Measurements from ENCODE around the gene EXOSC7. TPM values are rescaled to one million over a fixed set of nuclear protein-coding genes. Genes with fewer than 3 reads are reported as not detected.

Gene EXOSC7
- total and polyA plus RNA-seq, 5 donors from 2014 or later: 32.8 to 51.7 (median 43.1) TPM

DNA sequence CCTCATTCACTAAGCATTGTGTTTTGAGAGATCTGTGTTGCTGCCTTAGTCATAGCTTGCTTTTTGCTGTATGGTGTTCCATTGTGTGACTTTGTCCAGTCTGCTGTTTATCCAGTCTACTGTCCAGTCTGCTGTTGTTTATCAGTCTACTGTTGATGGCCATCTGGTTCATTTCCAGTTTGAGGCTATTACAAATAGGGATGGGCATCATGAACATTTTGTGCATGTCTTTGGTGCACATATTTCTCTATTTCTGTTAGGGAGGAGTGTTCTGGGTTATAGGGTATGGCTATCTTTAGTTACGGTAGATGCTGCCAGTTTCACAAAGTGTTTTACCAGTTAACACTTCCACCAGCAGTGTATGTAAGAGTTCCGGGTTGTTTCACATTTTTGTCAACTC, 27.8 kb downstream of the EXOSC7 start:
- Mint-ChIP-seq H3K36me3 (peaks cover 50% of the 10 kb centered on the region), H3K27ac (peak overlapping the region; percentile 8 to 87 (median 81)), H3K27me3 (no peaks in the 10 kb centered on the region), H3K9me3 (peaks cover 0 to 3% (median 0%) of the 10 kb centered on the region in 7 donors), H3K4me3 (peak overlapping the region in 1 of 4 donors; percentile 27), H3K4me1 (peaks cover 10 to 38% (median 11%) of the 10 kb centered on the region in 4 donors)
- Histone ChIP-seq H3K27ac (ENCODE audit: insufficient read depth, low read length, poor library complexity, severe bottlenecking) (no peak overlapping the region), H3K4me3 (ENCODE audit: low read depth, low read length) (no peak overlapping the region), H3K36me3 (ENCODE audit: control insufficient read depth, insufficient read depth, low read length) (peaks cover 44% of the 10 kb centered on the region), H3K27me3 (ENCODE audit: control insufficient read depth, insufficient read depth, low read length) (no peaks in the 10 kb centered on the region), H3K9me3 (ENCODE audit: control insufficient read depth in 2 of 2, low read length in 2 of 2) (no peaks in the 10 kb centered on the region), H3K4me1 (ENCODE audit: control insufficient read depth, insufficient read depth, low read length, poor library complexity, severe bottlenecking) (peaks cover 8% of the 10 kb centered on the region)
- DNase-seq (no peak), ATAC-seq (ENCODE audit: low read depth in 2 of 2) (no peak)

DNA sequence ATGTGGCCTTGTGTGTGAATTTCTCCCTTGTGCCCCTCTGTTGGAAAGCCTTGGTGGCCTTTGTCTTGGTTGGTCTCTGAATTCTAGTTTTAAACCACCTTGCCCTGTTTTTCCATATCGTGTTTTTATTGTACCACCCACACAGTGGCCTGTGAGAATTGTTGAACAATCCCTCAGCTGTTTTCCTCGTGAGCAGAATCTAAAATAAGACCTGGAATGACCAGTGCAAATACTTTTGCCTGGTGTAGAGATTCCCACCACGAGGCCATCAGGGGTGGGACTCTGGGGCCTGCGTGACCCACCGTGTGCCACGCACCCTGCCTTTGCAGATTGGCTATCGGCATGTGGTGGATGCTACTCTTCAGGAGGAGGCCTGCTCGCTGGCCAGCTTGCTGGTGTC, 31.0 kb downstream of the EXOSC7 start:
- no peaks in the 10 kb centered on the region for H3K27me3 Mint-ChIP-seq
- no peak overlapping the region for H3K4me3 ChIP-seq (ENCODE audit: low read depth, low read length)
- peaks cover 51% of the 10 kb centered on the region for H3K36me3 Mint-ChIP-seq
- peaks cover 8% of the 10 kb centered on the region for H3K4me1 ChIP-seq (ENCODE audit: control insufficient read depth, insufficient read depth, low read length, poor library complexity, severe bottlenecking)
- H3K4me3 Mint-ChIP-seq: peak overlapping the region in 2 of 4 donors; percentile 21 to 26
- H3K27me3 ChIP-seq (ENCODE audit: control insufficient read depth, insufficient read depth, low read length): no peaks in the 10 kb centered on the region
- no peak for ATAC-seq (ENCODE audit: low read depth in 2 of 2)
- peaks cover 0 to 3% (median 0%) of the 10 kb centered on the region in 7 donors for H3K9me3 Mint-ChIP-seq
- no peak for DNase-seq
- H3K9me3 ChIP-seq (ENCODE audit: control insufficient read depth in 2 of 2, low read length in 2 of 2): no peaks in the 10 kb centered on the region
- peak overlapping the region in 2 of 3 donors; percentile 14 to 94 for H3K27ac Mint-ChIP-seq
- no peak overlapping the region for H3K27ac ChIP-seq (ENCODE audit: insufficient read depth, low read length, poor library complexity, severe bottlenecking)
- H3K36me3 ChIP-seq (ENCODE audit: control insufficient read depth, insufficient read depth, low read length): peaks cover 48% of the 10 kb centered on the region
- peaks cover 13 to 44% (median 17%) of the 10 kb centered on the region in 4 donors for H3K4me1 Mint-ChIP-seq

DNA sequence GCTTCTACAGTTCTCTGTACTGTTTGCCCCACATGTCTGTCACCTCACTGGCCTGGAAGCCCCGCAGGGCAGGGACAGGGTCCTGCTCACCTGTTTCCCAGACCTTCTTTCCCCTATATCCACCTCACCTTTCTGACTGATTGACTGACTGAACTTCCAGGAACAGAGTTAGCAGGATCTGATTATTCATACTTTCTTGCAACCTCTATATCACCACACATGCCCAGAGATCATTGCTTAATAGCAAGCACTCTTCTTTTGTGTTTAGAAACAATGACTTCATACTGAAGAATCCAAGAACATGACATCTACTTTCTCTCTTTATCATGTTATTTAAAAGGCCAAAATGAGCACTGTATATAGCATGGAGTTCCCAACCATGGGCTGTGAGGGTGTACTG, 32.1 kb downstream of the EXOSC7 start:
- H3K4me1 Mint-ChIP-seq: peaks cover 13 to 36% (median 17%) of the 10 kb centered on the region in 4 donors
- H3K9me3 Mint-ChIP-seq: peaks cover 0 to 3% (median 0%) of the 10 kb centered on the region in 7 donors
- no peaks in the 10 kb centered on the region for H3K27me3 ChIP-seq (ENCODE audit: control insufficient read depth, insufficient read depth, low read length)
- peak overlapping the region in 2 of 3 donors; percentile 14 to 17 for H3K27ac Mint-ChIP-seq
- no peak overlapping the region for H3K4me3 ChIP-seq (ENCODE audit: low read depth, low read length)
- no peaks in the 10 kb centered on the region for H3K9me3 ChIP-seq (ENCODE audit: control insufficient read depth in 2 of 2, low read length in 2 of 2)
- H3K4me3 Mint-ChIP-seq: peak overlapping the region in 1 of 4 donors; percentile 71
- peaks cover 52% of the 10 kb centered on the region for H3K36me3 ChIP-seq (ENCODE audit: control insufficient read depth, insufficient read depth, low read length)
- no peaks in the 10 kb centered on the region for H3K27me3 Mint-ChIP-seq
- no peak overlapping the region for H3K27ac ChIP-seq (ENCODE audit: insufficient read depth, low read length, poor library complexity, severe bottlenecking)
- H3K36me3 Mint-ChIP-seq: peaks cover 52% of the 10 kb centered on the region
- peaks cover 8% of the 10 kb centered on the region for H3K4me1 ChIP-seq (ENCODE audit: control insufficient read depth, insufficient read depth, low read length, poor library complexity, severe bottlenecking)
- ATAC-seq (ENCODE audit: low read depth in 2 of 2) (no peak), DNase-seq (no peak)

- Mint-ChIP-seq H3K27me3 (no peaks in the 10 kb centered on the region), H3K4me1 (peaks cover 12 to 26% (median 15%) of the 10 kb centered on the region in 4 donors), H3K27ac (peak overlapping the region in 1 of 3 donors; percentile 82), H3K4me3 (no peak overlapping the region), H3K9me3 (peaks cover 0 to under 1% (median 0%) of the 10 kb centered on the region in 7 donors), H3K36me3 (peaks cover 45% of the 10 kb centered on the region)
- Histone ChIP-seq H3K27ac (ENCODE audit: insufficient read depth, low read length, poor library complexity, severe bottlenecking) (no peak overlapping the region), H3K4me3 (ENCODE audit: low read depth, low read length) (no peak overlapping the region), H3K36me3 (ENCODE audit: control insufficient read depth, insufficient read depth, low read length) (peaks cover 49% of the 10 kb centered on the region), H3K27me3 (ENCODE audit: control insufficient read depth, insufficient read depth, low read length) (no peaks in the 10 kb centered on the region), H3K9me3 (ENCODE audit: control insufficient read depth in 2 of 2, low read length in 2 of 2) (no peaks in the 10 kb centered on the region), H3K4me1 (ENCODE audit: control insufficient read depth, insufficient read depth, low read length, poor library complexity, severe bottlenecking) (peaks cover 8% of the 10 kb centered on the region)
- no peak for ATAC-seq (ENCODE audit: low read depth in 2 of 2)
- no peak for DNase-seq
Measured at GRCh38 chr3:45009868-45010267, 33.8 kb downstream of the EXOSC7 start.

DNA sequence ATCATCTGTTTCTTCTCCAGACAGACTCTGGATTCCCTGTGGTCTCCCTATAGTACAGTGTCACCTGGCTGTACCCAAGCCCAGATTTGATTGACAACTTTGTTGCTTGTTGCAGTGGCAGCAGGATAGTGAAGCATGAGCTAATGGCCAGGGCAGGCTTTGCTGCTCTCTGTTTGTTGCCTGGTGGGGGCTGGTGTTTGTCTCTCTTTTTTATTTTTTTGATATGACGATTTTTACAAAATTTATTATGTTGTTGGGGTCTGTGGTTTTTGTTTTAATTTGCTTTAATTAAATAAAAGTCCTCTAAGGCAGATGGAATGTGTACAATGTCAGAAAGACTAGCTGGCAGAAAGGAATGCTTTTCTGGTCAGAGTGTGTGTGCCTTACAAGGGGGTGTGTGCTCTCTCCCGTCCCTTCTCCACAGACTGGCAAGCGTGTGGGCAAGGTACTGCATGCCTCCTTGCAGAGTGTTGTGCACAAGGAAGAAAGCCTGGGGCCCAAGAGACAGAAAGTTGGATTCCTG, 34.8 kb downstream of the EXOSC7 start:
- ATAC-seq (ENCODE audit: low read depth in 2 of 2): no peak
- Mint-ChIP-seq H3K4me1 (peaks cover 5 to 16% (median 7%) of the 10 kb centered on the region in 4 donors), H3K36me3 (peaks cover 37% of the 10 kb centered on the region), H3K27ac (peak overlapping the region in 1 of 3 donors; percentile 52), H3K27me3 (no peaks in the 10 kb centered on the region), H3K9me3 (no peaks in the 10 kb centered on the region), H3K4me3 (no peak overlapping the region)
- H3K27ac ChIP-seq (ENCODE audit: insufficient read depth, low read length, poor library complexity, severe bottlenecking): no peak overlapping the region
- DNase-seq: no peak
- H3K4me1 ChIP-seq (ENCODE audit: control insufficient read depth, insufficient read depth, low read length, poor library complexity, severe bottlenecking): peaks cover 1% of the 10 kb centered on the region
- no peaks in the 10 kb centered on the region for H3K27me3 ChIP-seq (ENCODE audit: control insufficient read depth, insufficient read depth, low read length)
- peaks cover 47% of the 10 kb centered on the region for H3K36me3 ChIP-seq (ENCODE audit: control insufficient read depth, insufficient read depth, low read length)
- H3K4me3 ChIP-seq (ENCODE audit: low read depth, low read length): no peak overlapping the region
- H3K9me3 ChIP-seq (ENCODE audit: control insufficient read depth in 2 of 2, low read length in 2 of 2): no peaks in the 10 kb centered on the region

DNA sequence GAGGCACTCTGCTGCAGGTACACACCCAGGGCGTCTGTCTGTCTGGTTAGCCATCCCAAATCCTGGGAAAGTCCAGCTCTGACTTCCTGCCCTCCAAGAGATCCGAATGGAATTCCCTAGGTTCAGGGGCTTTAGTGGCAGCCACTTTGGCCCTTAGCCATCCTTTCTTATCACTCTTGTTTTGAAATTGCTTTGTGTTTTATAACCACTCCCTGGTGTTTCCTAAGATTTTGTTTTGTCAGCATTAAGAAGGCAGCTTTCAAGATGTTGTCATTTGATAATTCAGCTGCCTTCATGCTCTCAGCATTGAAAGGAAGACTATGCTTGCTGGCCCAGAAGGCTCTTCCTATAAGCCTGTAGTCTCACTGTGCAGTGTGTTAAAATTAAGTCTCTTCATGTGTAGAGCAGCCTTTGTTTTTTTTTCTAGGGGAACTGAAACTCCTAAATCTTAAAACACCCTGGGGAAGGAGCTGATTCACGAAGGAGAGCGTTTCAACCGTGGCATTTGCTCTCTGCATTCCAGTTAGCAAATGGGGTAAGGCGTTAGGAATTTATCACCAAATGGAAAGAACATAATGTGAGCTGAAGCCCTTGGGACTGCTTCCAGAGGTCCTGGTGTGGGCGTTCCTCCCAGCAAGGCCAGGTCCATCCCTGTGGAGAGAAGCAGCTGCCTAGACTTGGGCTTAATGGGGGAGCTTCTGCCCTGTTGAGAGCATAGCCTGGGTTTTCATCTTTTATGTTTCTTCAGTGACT, 35.9 kb downstream of the EXOSC7 start:
- H3K4me3 ChIP-seq (ENCODE audit: low read depth, low read length): no peak overlapping the region
- no peak overlapping the region for H3K27ac ChIP-seq (ENCODE audit: insufficient read depth, low read length, poor library complexity, severe bottlenecking)
- no peaks in the 10 kb centered on the region for H3K9me3 Mint-ChIP-seq
- H3K4me1 ChIP-seq (ENCODE audit: control insufficient read depth, insufficient read depth, low read length, poor library complexity, severe bottlenecking): no peaks in the 10 kb centered on the region
- no peaks in the 10 kb centered on the region for H3K9me3 ChIP-seq (ENCODE audit: control insufficient read depth in 2 of 2, low read length in 2 of 2)
- peak overlapping the region in 2 of 3 donors; percentile 2 to 73 for H3K27ac Mint-ChIP-seq
- ATAC-seq (ENCODE audit: low read depth in 2 of 2): no peak
- no peaks in the 10 kb centered on the region for H3K27me3 Mint-ChIP-seq
- H3K27me3 ChIP-seq (ENCODE audit: control insufficient read depth, insufficient read depth, low read length): no peaks in the 10 kb centered on the region
- H3K4me3 Mint-ChIP-seq: no peak overlapping the region
- peaks cover 4 to 11% (median 6%) of the 10 kb centered on the region in 4 donors for H3K4me1 Mint-ChIP-seq
- peaks cover 36% of the 10 kb centered on the region for H3K36me3 Mint-ChIP-seq
- DNase-seq: peak in 1 of 3 donors; percentile 48
- peaks cover 47% of the 10 kb centered on the region for H3K36me3 ChIP-seq (ENCODE audit: control insufficient read depth, insufficient read depth, low read length)

- Histone ChIP-seq H3K9me3 (ENCODE audit: control insufficient read depth in 2 of 2, low read length in 2 of 2) (no peaks in the 10 kb centered on the region), H3K27me3 (ENCODE audit: control insufficient read depth, insufficient read depth, low read length) (no peaks in the 10 kb centered on the region), H3K36me3 (ENCODE audit: control insufficient read depth, insufficient read depth, low read length) (peaks cover 41% of the 10 kb centered on the region), H3K4me3 (ENCODE audit: low read depth, low read length) (no peak overlapping the region), H3K4me1 (ENCODE audit: control insufficient read depth, insufficient read depth, low read length, poor library complexity, severe bottlenecking) (no peaks in the 10 kb centered on the region), H3K27ac (ENCODE audit: insufficient read depth, low read length, poor library complexity, severe bottlenecking) (no peak overlapping the region)
- H3K27me3 Mint-ChIP-seq: no peaks in the 10 kb centered on the region
- no peaks in the 10 kb centered on the region for H3K9me3 Mint-ChIP-seq
- H3K4me3 Mint-ChIP-seq: no peak overlapping the region
- H3K27ac Mint-ChIP-seq: no peak overlapping the region
- DNase-seq (no peak), ATAC-seq (ENCODE audit: low read depth in 2 of 2) (no peak)
- H3K36me3 Mint-ChIP-seq: peaks cover 31% of the 10 kb centered on the region
- H3K4me1 Mint-ChIP-seq: peaks cover 4 to 7% (median 6%) of the 10 kb centered on the region in 4 donors
Measured at GRCh38 chr3:45012577-45012976, 36.5 kb downstream of the EXOSC7 start.

Measured in CD4-positive, CD25-positive, alpha-beta regulatory T cell (primary cell).